CD4-positive, alpha-beta T cell treated with Interleukin-12 subunit alpha and Interleukin-12 subunit beta, for 1 hour (primary cell): ENCODE results near the gene GNL3.

Experiments used
- DNase-seq: peaks from one replicate; pipeline ENCODE4 v3.0.0-alpha.2; 2020

Gene GNL3

DNA sequence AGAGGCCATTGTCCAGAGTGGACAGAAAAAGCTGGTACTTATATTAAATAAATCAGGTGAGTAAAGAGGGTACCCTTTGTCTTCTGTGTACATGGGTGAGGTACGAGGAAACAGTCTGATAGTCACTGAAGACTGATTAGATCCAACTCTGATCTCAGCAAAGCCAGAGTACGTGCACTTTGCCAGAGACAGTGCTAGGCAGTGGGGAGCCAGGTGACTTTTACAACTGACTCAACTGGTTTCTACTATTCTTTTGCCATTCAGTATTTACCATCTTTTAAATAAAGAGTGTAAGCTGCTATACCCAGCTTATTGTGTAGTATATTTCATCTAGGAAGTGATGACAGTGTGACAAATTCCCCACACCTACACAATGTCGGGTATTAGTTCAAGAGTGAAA, 3.3 kb downstream of the GNL3 start:
- no peak for DNase-seq

DNA sequence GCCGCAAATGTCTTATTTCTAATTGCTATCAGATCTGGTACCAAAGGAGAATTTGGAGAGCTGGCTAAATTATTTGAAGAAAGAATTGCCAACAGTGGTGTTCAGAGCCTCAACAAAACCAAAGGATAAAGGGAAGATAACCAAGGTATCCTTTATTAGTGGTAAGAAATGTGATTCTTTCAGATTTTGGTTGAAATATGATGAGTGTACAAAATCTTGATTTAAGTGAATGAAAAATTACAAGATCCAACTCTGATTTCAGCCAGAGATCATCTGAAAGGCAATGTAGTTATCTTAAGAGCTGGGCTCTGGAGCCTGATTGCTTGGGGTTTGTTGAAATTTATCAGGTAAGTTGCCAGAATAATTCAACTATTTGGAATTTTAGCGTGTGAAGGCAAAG, 4.7 kb downstream of the GNL3 start:
- DNase-seq, result no peak

DNA sequence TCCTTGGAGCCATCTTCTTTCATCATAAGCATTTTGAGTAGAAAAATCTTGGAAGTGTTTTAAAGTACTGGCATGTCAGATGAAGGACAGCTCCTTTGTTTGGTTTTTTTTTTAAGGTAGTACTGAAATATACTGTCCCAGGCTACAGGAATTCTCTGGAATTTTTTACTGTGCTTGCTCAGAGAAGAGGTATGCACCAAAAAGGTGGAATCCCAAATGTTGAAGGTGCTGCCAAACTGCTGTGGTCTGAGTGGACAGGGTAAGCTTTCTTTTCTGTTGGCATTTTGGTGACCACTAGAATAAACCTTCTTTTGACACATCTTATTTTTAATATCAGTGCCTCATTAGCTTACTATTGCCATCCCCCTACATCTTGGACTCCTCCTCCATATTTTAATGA, 7.2 kb downstream of the GNL3 start:
- no peak for DNase-seq

DNA sequence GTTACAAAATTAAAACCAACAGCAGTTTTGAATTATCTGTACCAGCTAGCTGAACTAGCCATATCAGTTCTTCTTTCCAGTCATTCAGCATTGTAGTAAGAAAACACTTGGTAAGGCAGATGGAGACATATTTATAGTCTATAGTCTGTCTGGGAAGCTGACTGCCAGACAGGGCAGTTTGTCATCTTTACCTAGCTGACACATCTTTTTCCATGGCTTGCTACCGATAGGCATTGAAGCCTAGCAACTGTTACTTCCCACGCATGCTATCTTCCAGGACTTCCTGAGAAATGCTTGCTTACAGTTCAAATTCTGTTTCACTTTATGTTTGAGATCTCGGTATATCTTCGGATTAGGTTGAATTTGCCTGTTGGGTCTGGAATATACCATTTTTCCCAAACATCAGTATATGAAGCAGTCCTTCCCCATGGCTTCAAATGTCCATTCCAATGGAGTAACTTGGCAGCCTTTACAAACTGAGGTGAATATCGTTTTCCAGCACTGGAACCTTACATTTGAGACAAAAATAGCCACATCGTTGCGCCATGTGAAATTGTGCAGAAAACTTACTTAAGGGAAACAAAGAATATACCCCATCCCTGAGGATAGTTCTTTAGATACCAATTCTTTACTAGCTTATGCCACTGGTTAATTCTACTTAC, 8.8 kb downstream of the GNL3 start:
- no peak for DNase-seq

DNA sequence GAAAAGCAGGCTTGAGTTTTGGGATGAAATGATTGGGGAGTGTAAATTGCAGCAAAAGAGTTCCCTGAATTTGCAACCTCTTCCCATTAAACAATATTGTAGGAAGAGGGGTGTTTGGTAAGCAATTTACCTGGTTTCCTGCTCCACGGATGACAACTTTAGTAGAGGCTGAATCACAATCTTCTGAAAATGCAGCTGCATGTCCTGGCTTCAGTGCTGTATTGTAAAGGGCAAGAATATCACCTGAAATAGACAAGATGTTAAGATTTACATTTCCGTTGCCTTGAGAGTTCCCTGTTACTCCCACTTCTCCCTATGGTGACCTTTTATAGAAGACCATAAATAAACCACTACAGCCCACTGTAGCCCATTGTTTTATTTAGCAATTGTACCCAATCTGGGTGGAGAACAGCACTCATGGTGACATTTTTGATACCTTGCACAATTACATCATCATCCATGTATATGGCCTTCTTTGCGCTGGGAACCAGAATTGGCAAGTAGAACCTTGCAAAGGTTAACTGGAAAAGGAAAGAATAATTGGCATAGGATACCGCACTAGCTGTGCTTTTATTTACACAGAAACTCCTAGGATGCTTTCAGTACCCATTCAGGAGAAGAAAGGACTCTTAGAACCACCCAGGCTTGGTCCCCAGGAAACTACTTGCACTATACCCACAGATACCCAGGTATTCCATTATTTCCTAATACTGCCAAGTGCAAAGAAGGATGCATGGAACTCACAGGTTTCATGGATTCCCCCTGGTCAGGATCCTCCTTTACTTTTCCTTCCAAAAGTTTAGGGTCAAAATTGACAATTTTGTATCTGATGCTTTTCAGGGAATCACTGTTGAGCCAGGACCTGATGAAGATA, 10.2 kb downstream of the GNL3 start:
- no peak for DNase-seq

DNA sequence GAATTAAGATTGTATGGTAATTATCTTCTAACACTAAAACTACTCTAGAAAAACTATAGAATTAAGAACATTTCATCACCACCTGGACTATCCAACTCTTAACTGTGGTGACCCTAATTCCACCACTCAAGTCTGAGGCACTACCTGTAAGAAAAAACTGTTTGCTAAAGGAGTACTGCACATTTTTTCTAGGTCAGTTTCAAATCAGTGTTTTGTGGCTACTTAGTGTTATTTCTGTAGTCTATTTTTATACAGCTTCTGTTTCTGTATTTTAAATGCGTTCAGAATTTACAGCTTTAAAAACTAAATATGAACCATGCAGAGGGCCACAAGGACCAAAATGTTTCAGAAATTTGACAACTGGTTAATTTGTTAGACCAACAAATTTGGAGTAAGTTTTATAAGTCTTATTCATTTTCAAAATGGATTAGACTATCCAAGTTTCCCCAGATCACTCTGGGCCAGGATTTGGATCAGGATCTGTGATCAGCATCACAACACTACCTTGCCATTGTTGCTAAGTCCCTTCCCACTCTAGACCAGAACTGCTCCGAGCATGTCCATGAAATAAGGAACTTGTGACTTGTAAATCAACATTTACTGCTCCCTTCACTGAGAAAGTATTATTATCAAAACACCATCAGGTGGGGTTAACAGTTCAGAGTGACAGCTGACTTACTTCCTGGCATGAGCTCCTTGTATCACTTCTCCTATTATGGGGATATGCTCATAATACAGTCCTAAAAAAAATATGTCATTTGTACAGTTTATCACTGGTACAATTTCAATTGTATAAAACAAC, 11.2 kb downstream of the GNL3 start:
- DNase-seq, result no peak

DNA sequence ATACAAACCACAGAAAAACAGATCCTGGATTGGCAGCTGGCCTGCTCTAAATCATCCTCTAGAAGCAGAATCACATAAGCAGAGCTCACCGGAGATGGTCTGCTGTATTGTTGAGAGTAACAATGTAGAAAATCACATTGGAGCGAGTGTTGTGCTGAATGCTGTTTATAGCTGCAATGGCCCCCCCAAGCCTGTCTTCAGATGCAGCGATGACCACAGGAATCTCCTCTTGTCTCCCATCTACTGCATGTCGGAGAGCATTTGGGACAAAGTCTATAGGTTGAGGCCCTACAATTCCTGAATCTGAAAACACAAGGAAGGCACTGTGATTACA, 11.8 kb downstream of the GNL3 start:
- no peak for DNase-seq

DNA sequence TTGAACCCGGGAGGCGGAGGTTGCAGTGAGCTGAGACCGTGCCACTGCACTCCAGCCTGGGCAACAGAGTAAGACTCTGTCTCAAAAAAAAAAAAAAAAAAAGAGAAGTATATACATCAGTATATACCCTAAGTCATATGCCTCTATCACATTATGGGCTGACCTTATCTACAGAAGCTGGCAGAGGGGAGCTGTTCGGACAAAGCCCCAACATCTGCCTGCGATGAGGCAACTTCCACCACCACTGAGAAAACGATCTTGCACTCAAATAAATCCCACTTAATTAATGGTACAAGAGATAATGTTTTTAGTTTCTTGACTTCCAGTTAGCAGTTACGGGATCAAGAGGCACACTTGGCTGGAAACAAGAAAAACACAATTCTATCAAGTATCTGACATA, 17.5 kb downstream of the GNL3 start:
- DNase-seq, result no peak

DNA sequence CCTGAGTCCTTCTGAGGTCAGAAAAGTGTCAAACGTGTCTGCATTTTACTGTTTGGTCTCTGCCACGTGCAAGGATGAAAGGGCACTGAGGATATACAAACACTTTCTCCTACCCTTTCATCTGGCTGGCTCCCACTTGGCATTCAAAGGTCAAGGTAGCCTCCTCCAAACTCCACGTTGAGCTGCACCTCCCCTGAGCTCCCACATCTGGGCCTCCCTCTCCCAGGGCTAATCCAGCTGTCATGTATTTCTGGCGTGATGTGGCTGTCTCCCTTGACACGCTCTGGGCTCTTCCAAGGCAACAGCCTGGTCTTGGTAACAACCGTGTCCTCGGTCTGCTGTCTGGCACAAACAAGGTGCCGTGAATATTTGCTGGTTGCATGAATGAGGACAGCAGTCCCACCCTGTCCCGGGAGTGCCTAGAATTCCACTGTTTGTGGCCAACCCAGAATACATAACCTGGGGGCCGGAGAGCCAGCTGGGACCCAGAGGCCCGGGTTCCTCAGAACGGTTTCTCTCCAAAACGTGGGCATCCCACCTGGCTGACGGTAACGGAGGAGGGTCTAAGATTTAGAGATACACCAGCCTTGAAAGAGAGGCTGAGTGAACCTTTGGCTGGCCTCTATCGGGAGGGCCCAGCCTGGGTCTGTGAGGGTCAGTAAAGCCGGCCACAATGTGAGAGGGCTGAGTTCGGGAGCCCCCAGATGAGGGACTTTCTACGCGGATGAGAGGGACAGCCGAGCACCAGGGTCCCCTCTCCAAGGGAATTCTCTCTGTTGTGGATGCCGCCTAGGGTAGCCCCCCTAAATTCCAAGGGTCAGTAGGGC, 19.0 kb downstream of the GNL3 start:
- no peak for DNase-seq

DNA sequence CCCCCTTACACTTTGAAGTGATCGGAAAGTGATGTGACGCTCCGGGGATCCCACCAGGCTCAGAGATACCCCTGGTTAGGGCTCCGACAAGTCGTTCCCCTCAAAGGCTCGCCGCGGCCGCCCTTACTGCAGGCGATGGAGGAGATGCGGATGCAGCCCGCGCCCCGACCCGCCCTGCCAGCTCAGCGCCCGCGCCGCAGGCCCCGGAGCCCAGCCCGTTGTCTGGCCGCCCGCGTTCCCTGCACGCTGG, 19.5 kb downstream of the GNL3 start:
- DNase-seq, result no peak

DNA sequence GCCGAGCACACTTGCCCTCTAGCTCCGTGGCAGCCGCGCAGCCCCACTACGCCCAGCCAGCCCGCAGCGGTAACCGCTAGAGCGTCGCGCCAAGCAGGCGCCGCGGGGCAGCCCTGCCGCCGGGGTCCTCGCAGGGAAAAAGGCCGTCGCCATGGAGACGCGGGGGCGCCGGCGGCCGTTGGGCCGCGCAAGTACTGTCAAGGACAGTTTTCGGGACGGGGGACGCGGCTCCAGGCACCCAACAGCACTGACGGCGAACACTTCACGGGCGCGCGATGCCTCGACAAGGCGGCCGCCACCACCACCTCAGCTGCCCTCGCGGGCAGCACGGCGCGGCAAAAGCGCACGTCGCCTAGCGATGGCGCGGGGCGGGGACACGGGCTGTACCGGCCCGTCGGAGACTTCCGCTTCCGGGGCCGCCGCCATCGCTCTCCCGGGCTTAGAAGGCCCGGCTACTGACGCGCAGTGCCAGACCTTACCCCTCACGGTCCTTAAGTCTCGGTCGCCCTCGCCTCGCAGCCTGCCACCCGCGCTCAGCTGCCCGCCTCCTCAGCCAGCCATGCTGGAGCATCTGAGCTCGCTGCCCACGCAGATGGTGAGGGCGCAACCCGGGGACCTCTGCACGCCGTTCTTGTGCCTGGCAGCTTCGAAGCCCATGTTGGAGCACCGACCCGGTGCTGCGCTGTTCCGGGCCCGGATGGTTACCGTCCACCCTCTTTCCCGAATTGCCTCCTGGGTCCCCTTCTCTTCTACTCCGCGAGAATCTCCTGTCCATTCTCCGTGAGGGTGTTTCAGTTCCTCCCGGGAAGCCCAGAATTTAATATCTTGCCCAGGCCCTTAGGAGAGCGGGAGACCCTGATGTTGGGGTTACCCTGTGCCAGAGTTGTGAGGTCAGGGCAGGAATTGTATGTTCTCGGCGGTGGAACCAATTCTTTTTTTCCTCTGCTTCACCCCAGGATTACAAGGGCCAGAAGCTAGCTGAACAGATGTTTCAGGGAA, 20.2 kb downstream of the GNL3 start, which contains the start of the genes GLT8D1 and SPCS1:
TSS of gene GLT8D1 (minus strand) at position 104 of the 999 bp plus-strand sequence. CDS start 5,331 bp downstream, outside the sequence.
TSS of gene SPCS1 (plus strand) at position 419 of the 999 bp plus-strand sequence. CDS start at position 560, 141 bp downstream.
- DNase-seq, result peak; percentile 87

DNA sequence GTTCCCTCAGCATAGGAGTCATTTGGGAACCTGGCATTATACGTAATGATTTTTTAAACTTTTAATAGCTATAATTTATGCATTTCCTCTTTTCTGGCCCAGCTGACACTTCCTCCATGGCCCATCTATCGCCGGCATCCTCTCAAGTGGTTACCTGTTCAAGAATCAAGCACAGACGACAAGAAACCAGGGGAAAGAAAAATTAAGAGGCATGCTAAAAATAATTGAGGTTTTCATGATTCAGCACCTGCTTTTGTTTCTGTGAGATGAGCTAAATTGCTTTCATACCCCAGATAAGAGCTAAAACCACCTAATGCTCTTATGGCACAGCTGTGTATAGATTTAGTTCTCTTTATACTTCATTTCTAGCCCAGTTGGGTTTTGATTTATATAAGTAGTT, 21.8 kb downstream of the GNL3 start:
- DNase-seq, result no peak

DNA sequence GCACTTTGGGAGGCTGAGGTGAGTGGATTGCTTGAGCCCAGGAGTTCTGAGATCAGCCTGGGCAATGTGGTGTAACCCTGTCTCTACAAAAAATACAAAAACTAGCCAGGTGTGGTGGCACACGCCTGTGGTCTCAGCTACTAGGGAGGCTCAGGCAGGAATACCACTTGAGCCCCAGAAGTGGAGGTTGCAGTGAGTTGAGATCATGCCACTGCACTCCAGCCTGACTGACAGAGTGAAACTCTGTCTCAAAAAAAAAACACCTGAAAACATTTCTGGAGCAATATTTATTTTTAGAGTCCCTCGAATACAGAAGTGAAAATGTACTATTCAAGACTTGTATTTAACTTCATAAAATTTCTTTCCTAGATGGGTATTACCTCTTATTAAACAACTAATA, 24.7 kb downstream of the GNL3 start:
- no peak for DNase-seq

DNA sequence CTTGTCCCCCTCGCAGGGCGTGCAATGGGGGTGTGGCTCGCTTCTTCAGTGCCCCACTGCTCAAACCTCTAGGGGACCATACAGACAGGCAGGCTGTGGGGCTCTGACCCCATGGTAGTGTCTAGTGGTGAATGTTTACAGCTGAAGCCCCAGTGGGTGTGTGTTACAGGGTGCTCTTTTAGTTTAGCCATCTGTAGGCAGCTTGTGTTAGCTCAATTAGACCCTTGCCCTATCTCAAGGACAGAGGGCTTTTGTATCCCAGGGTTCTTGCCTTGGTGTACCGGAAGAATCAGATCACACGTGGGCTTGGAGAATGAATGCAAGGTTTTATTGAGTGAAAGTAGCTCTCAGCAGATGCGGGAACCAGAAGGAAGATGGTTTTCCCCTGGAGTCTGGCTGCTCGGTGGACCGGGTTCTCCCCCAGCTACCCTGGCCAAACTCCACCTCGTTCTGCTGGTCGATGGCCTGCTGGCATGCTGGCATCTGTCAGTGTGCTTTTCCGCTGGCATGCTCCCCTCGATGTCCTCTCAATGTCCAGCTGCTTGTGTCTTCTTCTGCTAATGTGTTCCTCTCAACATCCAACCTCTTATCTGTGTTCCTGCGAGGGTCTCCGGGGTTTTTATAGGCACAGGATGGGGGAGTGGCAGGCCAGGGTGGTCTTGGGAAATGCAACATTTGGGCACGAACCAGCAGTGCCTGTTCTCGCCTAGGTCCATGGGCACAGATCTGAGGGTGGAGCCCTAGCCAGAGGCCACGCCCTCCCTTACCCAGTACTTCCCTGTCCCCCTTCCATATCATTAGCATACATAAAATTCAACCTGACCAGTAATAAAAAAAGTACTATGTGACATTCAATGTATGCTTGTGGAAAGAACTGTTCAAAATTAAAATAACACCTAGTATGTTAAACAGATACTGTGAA, 26.7 kb downstream of the GNL3 start:
- DNase-seq, result no peak

DNA sequence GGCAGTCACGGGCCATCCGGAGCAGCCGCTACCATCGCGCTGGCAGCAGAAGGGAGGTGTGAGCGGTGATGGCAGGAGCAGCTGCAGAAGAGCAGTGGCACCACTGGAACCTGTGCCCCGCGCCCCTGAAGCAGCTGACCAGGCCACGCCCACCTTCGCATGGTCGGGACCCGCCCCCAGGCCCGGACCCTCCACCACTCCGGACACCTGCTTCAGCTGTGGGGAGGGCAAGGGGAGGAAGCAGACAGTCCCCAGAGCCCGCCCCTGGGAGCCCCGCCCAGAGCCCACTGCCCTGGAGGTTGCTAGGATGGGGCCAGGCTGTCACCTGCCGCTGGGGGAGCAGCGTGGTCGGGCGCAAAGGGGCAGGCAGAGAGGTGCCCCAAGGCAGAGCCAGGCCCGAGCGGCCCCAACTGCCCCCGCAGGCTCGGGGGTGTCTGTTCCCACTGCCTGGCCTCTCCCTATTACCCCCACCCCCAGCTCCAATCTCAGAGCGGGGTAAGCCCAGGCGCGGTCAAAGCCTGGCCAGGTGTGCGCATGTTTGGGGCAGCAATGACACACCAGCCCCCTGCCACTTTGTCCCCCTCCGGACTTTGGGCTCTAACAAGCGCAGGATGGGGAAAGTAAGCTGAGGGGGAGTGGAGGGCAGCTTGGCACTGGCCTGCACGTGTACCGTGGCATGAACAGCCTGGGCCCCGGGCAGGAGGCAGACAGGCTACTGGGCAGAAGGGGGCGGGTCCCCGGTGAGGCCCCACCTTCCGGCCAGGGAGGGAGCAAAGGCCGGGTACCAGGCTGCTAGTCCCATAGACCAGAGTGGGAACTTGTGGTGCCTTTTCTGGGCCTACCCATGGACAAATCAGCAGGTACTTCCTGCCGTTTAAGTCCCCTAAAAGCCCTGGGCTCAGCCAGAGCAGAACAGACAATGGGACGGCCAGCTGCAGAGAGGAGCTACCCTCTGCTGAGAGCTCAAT, 28.8 kb downstream of the GNL3 start:
- no peak for DNase-seq

DNA sequence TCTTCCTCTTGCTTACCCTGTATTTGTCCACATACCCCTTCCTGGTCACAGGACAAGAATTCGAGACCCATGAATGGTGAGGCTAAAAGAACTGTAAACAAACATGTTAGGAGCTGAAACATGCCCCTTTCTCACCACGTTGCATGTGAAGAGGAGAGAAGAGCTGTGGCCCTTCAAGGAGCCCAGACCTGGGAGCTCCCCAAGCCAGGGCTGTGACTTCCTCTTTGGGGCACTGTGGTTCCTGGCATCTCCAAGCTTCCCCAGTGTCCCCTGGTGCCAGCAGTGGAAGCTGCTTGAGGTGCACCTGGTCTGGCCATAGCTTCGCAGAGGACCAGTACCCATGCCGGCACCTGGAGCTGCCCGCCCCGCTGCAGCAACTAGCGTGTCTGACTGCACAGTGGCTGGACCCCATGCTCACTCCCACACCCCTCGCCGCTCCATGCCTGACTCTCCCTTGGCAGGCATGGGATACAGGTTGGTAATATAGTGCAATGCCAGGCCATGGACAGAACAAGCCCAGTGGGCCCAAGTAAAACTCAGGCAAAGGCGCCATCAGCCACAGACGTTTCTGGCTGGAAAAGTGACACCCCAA, 30.0 kb downstream of the GNL3 start:
- DNase-seq, result no peak

DNA sequence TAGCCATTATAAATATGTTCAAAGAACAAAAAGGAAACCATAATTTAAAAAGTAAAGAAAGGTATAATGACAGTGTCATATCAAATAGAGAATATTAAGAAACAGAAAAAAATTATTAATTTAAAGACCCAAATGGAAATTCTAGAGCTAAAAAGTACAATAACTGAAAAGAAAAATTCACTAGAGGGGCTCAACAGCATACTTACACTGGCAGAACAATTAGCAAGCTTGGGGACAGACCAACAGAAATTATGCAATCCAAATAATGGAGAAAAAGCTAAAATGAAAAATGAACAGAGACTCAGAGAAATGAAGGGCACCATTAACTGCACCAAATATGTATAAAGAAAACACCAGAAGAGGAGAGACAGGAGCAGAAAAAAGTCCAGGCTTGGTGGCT, 33.8 kb downstream of the GNL3 start:
- no peak for DNase-seq

DNA sequence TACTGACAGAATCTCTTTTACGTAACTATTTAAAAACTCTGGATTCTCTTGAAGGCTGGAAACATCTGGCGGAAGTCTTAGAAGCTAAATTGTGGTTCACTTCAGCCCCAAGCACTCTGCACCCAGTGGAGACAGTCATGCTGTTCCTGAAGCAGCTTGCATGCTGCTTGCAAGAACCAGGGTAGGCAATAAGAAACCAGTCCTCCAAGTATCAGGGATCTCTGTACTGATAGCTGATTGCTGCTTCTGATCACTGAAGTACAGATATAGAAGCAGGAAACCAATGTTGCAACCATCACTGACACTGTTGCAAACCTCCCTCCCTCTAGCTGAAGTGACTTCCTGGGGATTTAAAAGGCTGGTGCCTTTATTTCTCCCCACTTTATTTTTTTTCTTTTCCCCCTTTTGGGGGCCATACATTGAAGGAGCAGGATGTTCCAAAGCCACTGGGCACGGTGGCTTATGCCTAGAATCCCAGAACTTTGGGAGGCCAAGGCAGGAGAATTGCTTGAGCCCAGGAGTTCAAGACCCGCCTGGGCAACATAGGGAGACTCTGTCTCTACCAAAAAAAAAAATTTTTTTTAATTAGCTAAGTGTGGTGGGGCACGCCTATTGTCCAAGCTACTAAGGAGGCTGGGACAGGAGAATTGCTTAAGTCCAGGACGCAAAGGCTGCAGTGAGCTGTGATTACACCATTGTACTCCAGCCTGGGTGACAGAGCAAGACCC, 35.3 kb downstream of the GNL3 start:
- peak; percentile 27 for DNase-seq
